Measurements from ENCODE around the gene BANP.

DNA sequence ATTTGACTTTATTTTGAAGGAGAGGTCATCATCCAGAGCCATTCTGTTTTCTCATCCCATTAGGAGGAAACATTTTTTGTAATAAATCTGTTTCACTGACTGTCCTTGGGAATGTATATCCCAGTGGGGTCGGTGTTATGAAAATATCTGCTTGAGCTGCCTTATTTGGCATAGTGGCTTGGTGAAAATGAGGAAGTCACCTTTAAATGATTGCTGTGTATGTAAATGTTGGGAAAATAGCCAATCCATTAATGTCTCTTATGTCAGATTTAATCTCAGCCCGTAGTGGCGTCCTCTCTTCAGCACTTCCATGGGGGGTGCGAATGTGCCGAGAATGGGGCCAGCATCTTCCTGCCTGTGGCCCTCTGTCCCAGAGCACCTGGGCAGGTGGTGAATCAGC lies 57.6 kb downstream of the BANP start:
- TF ChIP-seq, protein P1, sequence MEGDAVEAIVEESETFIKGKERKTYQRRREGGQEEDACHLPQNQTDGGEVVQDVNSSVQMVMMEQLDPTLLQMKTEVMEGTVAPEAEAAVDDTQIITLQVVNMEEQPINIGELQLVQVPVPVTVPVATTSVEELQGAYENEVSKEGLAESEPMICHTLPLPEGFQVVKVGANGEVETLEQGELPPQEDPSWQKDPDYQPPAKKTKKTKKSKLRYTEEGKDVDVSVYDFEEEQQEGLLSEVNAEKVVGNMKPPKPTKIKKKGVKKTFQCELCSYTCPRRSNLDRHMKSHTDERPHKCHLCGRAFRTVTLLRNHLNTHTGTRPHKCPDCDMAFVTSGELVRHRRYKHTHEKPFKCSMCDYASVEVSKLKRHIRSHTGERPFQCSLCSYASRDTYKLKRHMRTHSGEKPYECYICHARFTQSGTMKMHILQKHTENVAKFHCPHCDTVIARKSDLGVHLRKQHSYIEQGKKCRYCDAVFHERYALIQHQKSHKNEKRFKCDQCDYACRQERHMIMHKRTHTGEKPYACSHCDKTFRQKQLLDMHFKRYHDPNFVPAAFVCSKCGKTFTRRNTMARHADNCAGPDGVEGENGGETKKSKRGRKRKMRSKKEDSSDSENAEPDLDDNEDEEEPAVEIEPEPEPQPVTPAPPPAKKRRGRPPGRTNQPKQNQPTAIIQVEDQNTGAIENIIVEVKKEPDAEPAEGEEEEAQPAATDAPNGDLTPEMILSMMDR (IDR thresholded peaks at IDR 0.05): no peak
- no peak for TF ChIP-seq MXI1 (IDR thresholded peaks at IDR 0.05; ENCODE audit: low read depth, low read length)
- TF ChIP-seq, protein P2, sequence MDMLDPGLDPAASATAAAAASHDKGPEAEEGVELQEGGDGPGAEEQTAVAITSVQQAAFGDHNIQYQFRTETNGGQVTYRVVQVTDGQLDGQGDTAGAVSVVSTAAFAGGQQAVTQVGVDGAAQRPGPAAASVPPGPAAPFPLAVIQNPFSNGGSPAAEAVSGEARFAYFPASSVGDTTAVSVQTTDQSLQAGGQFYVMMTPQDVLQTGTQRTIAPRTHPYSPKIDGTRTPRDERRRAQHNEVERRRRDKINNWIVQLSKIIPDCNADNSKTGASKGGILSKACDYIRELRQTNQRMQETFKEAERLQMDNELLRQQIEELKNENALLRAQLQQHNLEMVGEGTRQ (IDR thresholded peaks at IDR 0.05; ENCODE audit: borderline replicate concordance, low read depth, low read length): no peak
- TF ChIP-seq FOXM1 (IDR thresholded peaks at IDR 0.05; ENCODE audit: low read depth): no peak
- no peak for TF ChIP-seq POLR2AphosphoS5 (IDR thresholded peaks at IDR 0.05; ENCODE audit: low read depth, low read length)
- no peak for TF ChIP-seq EZH2phosphoT487 (IDR thresholded peaks at IDR 0.05; ENCODE audit: borderline replicate concordance, low read depth)
